ENCODE results near the gene GABBR2. TPM values are rescaled to one million over a fixed set of nuclear protein-coding genes. Genes with fewer than 3 reads are reported as not detected.

GABBR2 gene
- total RNA-seq, 1 donor from 2014 or later, result 116 TPM

GRCh38 chr9:98556511-98556910, 152.2 kb downstream of the GABBR2 start:
- H3K27me3 Mint-ChIP-seq (ENCODE audit: unreplicated experiment), result peaks cover 1% of the 10 kb centered on the region
- TF ChIP-seq CTCF (IDR thresholded peaks at IDR 0.05; ENCODE audit: partially characterized antibody, unreplicated experiment), result no peak
- peaks cover 11% of the 10 kb centered on the region for H3K4me1 Mint-ChIP-seq (ENCODE audit: low read depth, unreplicated experiment)
- DNase-seq, result no peak
- H3K36me3 Mint-ChIP-seq (ENCODE audit: unreplicated experiment), result no peaks in the 10 kb centered on the region
- H3K9me3 Mint-ChIP-seq (ENCODE audit: unreplicated experiment), result peaks cover 4% of the 10 kb centered on the region
- H3K4me3 Mint-ChIP-seq (ENCODE audit: unreplicated experiment), result no peak overlapping the region
- H3K27ac Mint-ChIP-seq (ENCODE audit: unreplicated experiment), result no peak overlapping the region

GRCh38 chr9:98555651-98556465, 152.9 kb downstream of the GABBR2 start:
- Mint-ChIP-seq H3K9me3 (ENCODE audit: unreplicated experiment) (peaks cover 2% of the 10 kb centered on the region), H3K27me3 (ENCODE audit: unreplicated experiment) (peaks cover 1% of the 10 kb centered on the region), H3K36me3 (ENCODE audit: unreplicated experiment) (no peaks in the 10 kb centered on the region), H3K27ac (ENCODE audit: unreplicated experiment) (no peak overlapping the region), H3K4me1 (ENCODE audit: low read depth, unreplicated experiment) (peaks cover 11% of the 10 kb centered on the region), H3K4me3 (ENCODE audit: unreplicated experiment) (no peak overlapping the region)
- no peak for DNase-seq
- no peak for TF ChIP-seq CTCF (IDR thresholded peaks at IDR 0.05; ENCODE audit: partially characterized antibody, unreplicated experiment)

- no peak for DNase-seq
- no peak overlapping the region for H3K4me3 Mint-ChIP-seq (ENCODE audit: unreplicated experiment)
These were observed 154.0 kb downstream of the GABBR2 start for GRCh38 chr9:98554752-98555151.

GRCh38 chr9:98552331-98552730, 156.4 kb downstream of the GABBR2 start:
- no peak for TF ChIP-seq CTCF (IDR thresholded peaks at IDR 0.05; ENCODE audit: partially characterized antibody, unreplicated experiment)
- H3K36me3 Mint-ChIP-seq (ENCODE audit: unreplicated experiment), result no peaks in the 10 kb centered on the region
- H3K9me3 Mint-ChIP-seq (ENCODE audit: unreplicated experiment), result peaks cover 2% of the 10 kb centered on the region
- peaks cover 2% of the 10 kb centered on the region for H3K4me1 Mint-ChIP-seq (ENCODE audit: low read depth, unreplicated experiment)
- H3K27me3 Mint-ChIP-seq (ENCODE audit: unreplicated experiment), result no peaks in the 10 kb centered on the region
- H3K27ac Mint-ChIP-seq (ENCODE audit: unreplicated experiment), result no peak overlapping the region
- DNase-seq, result no peak
- H3K4me3 Mint-ChIP-seq (ENCODE audit: unreplicated experiment), result no peak overlapping the region

More at GRCh38 chr9:98554752-98555151, 154.0 kb downstream of the GABBR2 start:
- TF ChIP-seq CTCF (IDR thresholded peaks at IDR 0.05; ENCODE audit: partially characterized antibody, unreplicated experiment), result no peak
- no peak overlapping the region for H3K27ac Mint-ChIP-seq (ENCODE audit: unreplicated experiment)
- peaks cover 1% of the 10 kb centered on the region for H3K27me3 Mint-ChIP-seq (ENCODE audit: unreplicated experiment)
- H3K36me3 Mint-ChIP-seq (ENCODE audit: unreplicated experiment), result no peaks in the 10 kb centered on the region
- H3K9me3 Mint-ChIP-seq (ENCODE audit: unreplicated experiment), result peaks cover 2% of the 10 kb centered on the region
- H3K4me1 Mint-ChIP-seq (ENCODE audit: low read depth, unreplicated experiment), result peaks cover 11% of the 10 kb centered on the region
